CD14-positive monocyte (primary cell): ENCODE data around the gene ZC3H15. TPM values are rescaled to one million over a fixed set of nuclear protein-coding genes. Genes with fewer than 3 reads are reported as not detected.

Source experiments
- DNase-seq, 3 donors: peaks; one replicate each; pipeline ENCODE4 v3.0.0-alpha.2; 2011 to 2022
- H2AFZ ChIP-seq: 2 replicates; pipeline ENCODE4 v1.6.0; 2012; ENCODE audit warnings: mild to moderate bottlenecking, low read depth, low read length, inconsistent platforms; ENCODE audit not compliant: insufficient read depth, poor library complexity, severe bottlenecking
- H3K27ac ChIP-seq, 2 donors: 1 replicate in 1 of 2; 2 replicates in 1 of 2; pipeline ENCODE4 v1.5.1; 2012 to 2013; ENCODE audit warnings: low read length in 2 of 2, control low read depth in 1 of 2, inconsistent platforms in 1 of 2, low read depth in 1 of 2, mild to moderate bottlenecking in 1 of 2
- H3K27me3 ChIP-seq, 2 donors: one replicate each; pipeline versions ENCODE4 v1.6.0 to v1.6.1; 2011 to 2013; ENCODE audit warnings: low read length in 2 of 2; ENCODE audit not compliant: control insufficient read depth in 2 of 2, insufficient read depth in 2 of 2
- H3K36me3 ChIP-seq, 2 donors: replicated peaks in 1 of 2; 1 replicate in 1 of 2; 2 replicates in 1 of 2; pipeline versions ENCODE4 v1.5.1 to v1.6.1; 2012 to 2013; ENCODE audit warnings: low read length in 2 of 2, control low read depth in 1 of 2, inconsistent platforms in 1 of 2, mild to moderate bottlenecking in 1 of 2; ENCODE audit not compliant: insufficient read depth in 2 of 2, control insufficient read depth in 1 of 2
- H3K4me1 ChIP-seq, 2 donors: 1 replicate in 1 of 2; 2 replicates in 1 of 2; pipeline versions ENCODE4 v1.5.1 to v1.6.1; 2012 to 2013; ENCODE audit warnings: low read length in 2 of 2, control low read depth in 1 of 2, inconsistent platforms in 1 of 2, mild to moderate bottlenecking in 1 of 2, moderate library complexity in 1 of 2; ENCODE audit not compliant: insufficient read depth in 2 of 2, control insufficient read depth in 1 of 2
- H3K4me2 ChIP-seq: replicated peaks from 2 replicates; pipeline ENCODE3; 2012; ENCODE audit warnings: low read length, moderate library complexity, mild to moderate bottlenecking; ENCODE audit not compliant: poor library complexity, severe bottlenecking; ENCODE audit errors: extremely low read depth
- H3K4me3 ChIP-seq, 3 experiments: fragments of 200-600 bp in 1 of 3; sonication (generic) in 1 of 3; replicated peaks in 1 of 3; 1 replicate in 2 of 3; 2 replicates in 1 of 3; pipeline ENCODE4 v1.5.1; 2011 to 2013; ENCODE audit warnings: low read length in 3 of 3, mild to moderate bottlenecking in 3 of 3, control low read depth in 2 of 3, low read depth in 2 of 3, inconsistent platforms in 1 of 3, moderate library complexity in 1 of 3
- H3K79me2 ChIP-seq: 2 replicates; pipeline ENCODE4 v1.6.0; 2012; ENCODE audit warnings: mild to moderate bottlenecking, control low read depth, inconsistent platforms, low read length, moderate library complexity; ENCODE audit not compliant: insufficient read depth
- H3K9ac ChIP-seq: 2 replicates; pipeline ENCODE4 v1.6.0; 2017; ENCODE audit warnings: low read length, mild to moderate bottlenecking; ENCODE audit not compliant: insufficient read depth, poor library complexity, severe bottlenecking
- H3K9me3 ChIP-seq, 2 donors: replicated peaks in 1 of 2; 1 replicate in 1 of 2; 2 replicates in 1 of 2; pipeline versions ENCODE4 v1.5.1 to v1.6.1; 2012 to 2013; ENCODE audit warnings: low read length in 2 of 2, control low read depth in 1 of 2; ENCODE audit not compliant: control insufficient read depth in 1 of 2, insufficient read depth in 1 of 2
- H4K20me1 ChIP-seq: 2 replicates; pipeline ENCODE4 v1.6.0; 2012; ENCODE audit warnings: mild to moderate bottlenecking, low read length, control low read depth, moderate library complexity; ENCODE audit not compliant: insufficient read depth
- H3K27ac Mint-ChIP-seq, 7 donors: one replicate each; pipeline ENCODE4 v1.8.0; 2020; ENCODE audit warnings: mild to moderate bottlenecking in 7 of 7, mixed read lengths in 7 of 7, moderate library complexity in 6 of 7, inconsistent platforms in 2 of 7
- H3K27me3 Mint-ChIP-seq, 3 donors: one replicate each; pipeline ENCODE4 v1.8.0; 2021 to 2022; ENCODE audit warnings: low read depth in 3 of 3, mild to moderate bottlenecking in 3 of 3, mixed read lengths in 3 of 3, moderate library complexity in 3 of 3, inconsistent platforms in 1 of 3
- H3K36me3 Mint-ChIP-seq, 2 donors: one replicate each; pipeline ENCODE4 v1.8.0; 2020; ENCODE audit warnings: mixed read lengths in 2 of 2, inconsistent platforms in 1 of 2, mild to moderate bottlenecking in 1 of 2
- H3K4me1 Mint-ChIP-seq: one replicate; pipeline ENCODE4 v1.8.0; 2020; ENCODE audit warnings: mild to moderate bottlenecking, mixed read lengths
- H3K4me3 Mint-ChIP-seq, 2 donors: one replicate each; pipeline ENCODE4 v1.8.0; 2020; ENCODE audit warnings: mild to moderate bottlenecking in 2 of 2, mixed read lengths in 2 of 2, moderate library complexity in 1 of 2
- H3K9me3 Mint-ChIP-seq, 7 donors: one replicate each; pipeline ENCODE4 v1.8.0; 2020 to 2022; ENCODE audit warnings: mixed read lengths in 7 of 7, mild to moderate bottlenecking in 6 of 7, moderate library complexity in 6 of 7, inconsistent platforms in 2 of 7
- WGBS: methylation state at CpG from one replicate; pipeline ENCODE4 v1.1.5; 2013; ENCODE audit warnings: missing lambda C conversion rate; ENCODE audit not compliant: insufficient coverage; 5-methylcytosine and 5-hydroxymethylcytosine counted together
- intact Hi-C, 2 donors: fragments of 100-400 bp; cut with micrococcal nuclease; formaldehyde crosslinking; loops; one replicate each; pipeline versions ENCODE4 v1.15.0 to v1.15.1; 2023
- polyA plus RNA-seq, 3 donors: library from polyadenylated mRNA; depleted of rRNA in 1 of 3; unstranded in 2 of 3; stranded (reverse) in 1 of 3; fragments of 300-500 nt in 2 of 3; fragments of >200 nt in 1 of 3; fragmentation: Illumina TruSeq in 2 of 3; gene quantifications; 1 replicate in 2 of 3; 2 replicates in 1 of 3; pipeline ENCODE4 v1.2.3, GENCODE V29; 2012 to 2021
- TF ChIP-seq, protein P1 (sequence below): fragments of 200-600 bp; IDR thresholded peaks from one replicate; pipeline ENCODE4 v1.8.0; 2022; ENCODE audit warnings: antibody characterized with exemption, mild to moderate bottlenecking

ZC3H15 gene
- polyA plus RNA-seq, 3 donors, result 39.4 to 52.8 (median 40.6) TPM

DNA sequence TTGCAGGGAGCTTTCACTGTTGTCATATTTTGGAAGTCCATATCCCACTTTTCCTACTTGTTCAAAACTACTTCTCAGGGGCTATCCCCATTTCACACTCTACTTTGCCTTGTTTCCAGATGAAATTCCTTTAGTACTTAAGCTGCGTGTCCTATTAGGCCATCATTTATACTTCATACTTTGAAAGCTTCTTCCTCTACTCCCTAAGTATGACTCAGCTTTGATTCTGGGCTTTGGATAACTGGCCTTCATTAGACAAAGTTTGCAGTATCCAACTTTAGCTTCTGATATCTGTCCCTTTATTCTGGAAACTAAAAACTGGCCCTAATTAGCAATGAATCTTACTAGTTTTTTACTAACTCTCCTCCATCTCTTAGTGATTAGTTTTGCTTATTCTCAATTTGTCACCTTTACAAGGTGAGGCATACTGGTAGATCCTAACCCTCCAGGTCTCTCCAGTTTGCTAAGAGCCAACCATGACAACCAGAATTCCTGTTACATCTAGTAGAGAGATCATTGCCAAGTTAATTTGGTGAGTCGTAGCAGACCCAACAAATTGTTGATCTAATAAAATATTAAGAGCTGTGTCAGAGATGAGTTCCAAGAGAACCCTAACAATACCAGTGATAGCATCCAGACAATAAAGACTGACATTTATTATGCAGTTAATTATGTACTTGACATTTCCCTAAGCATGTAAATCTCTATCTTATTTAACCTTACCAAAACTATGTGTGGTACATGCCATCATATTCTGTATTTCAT, 72.6 kb downstream of the ZC3H15 start:
- peaks cover 0 to 6% (median 3%) of the 10 kb centered on the region in 7 donors for H3K9me3 Mint-ChIP-seq
- Histone ChIP-seq H3K36me3 (no peaks in the 10 kb centered on the region), H4K20me1 (no peaks in the 10 kb centered on the region), H3K4me3 (no peak overlapping the region), H3K79me2 (no peaks in the 10 kb centered on the region), H2AFZ (no peak overlapping the region), H3K4me1 (no peaks in the 10 kb centered on the region), H3K27ac (no peak overlapping the region), H3K27me3 (no peaks in the 10 kb centered on the region), H3K9ac (no peak overlapping the region), H3K9me3 (no peaks in the 10 kb centered on the region), H3K4me2 (no peak overlapping the region)
- no peaks in the 10 kb centered on the region for H3K36me3 Mint-ChIP-seq
- no peak for DNase-seq
- WGBS, result 100% methylated on average over 1 of the region's 2 CpGs
- intact Hi-C loops, result loop anchor here in 1 of 2 donors (10.0 kb wide), 1 partner anchor 46 kb away; no protein-coding TSS in a partner anchor
- no peak overlapping the region for H3K4me3 Mint-ChIP-seq
- TF ChIP-seq, protein P1, sequence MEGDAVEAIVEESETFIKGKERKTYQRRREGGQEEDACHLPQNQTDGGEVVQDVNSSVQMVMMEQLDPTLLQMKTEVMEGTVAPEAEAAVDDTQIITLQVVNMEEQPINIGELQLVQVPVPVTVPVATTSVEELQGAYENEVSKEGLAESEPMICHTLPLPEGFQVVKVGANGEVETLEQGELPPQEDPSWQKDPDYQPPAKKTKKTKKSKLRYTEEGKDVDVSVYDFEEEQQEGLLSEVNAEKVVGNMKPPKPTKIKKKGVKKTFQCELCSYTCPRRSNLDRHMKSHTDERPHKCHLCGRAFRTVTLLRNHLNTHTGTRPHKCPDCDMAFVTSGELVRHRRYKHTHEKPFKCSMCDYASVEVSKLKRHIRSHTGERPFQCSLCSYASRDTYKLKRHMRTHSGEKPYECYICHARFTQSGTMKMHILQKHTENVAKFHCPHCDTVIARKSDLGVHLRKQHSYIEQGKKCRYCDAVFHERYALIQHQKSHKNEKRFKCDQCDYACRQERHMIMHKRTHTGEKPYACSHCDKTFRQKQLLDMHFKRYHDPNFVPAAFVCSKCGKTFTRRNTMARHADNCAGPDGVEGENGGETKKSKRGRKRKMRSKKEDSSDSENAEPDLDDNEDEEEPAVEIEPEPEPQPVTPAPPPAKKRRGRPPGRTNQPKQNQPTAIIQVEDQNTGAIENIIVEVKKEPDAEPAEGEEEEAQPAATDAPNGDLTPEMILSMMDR, result no peak
- H3K27ac Mint-ChIP-seq, result no peak overlapping the region
- H3K4me1 Mint-ChIP-seq, result no peaks in the 10 kb centered on the region
- no peaks in the 10 kb centered on the region for H3K27me3 Mint-ChIP-seq

Other genes with a start within 250 kb of the ZC3H15 start
- 1 to 10 TPM; 4.9 to 8.2 (median 6.0) TPM for gene ITGAV, start 103.8 kb downstream of the ZC3H15 start, polyA plus RNA-seq
- gene FAM171B, start 207.8 kb downstream of the ZC3H15 start, polyA plus RNA-seq, result under 1 TPM; 0.12 to 0.31 (median 0.28) TPM